CD1c-positive myeloid dendritic cell (primary cell): ENCODE measurements around the gene RIOK1.
"Not testable (repeated sequence)": the region's sequence is repeated elsewhere in the genome, so short reads cannot be mapped to it uniquely, and the experiment has no call there.

Experiments used
- DNase-seq: peaks from one replicate; pipeline ENCODE4 v3.0.0-alpha.2; 2016; ENCODE audit errors: extremely low spot score

The RIOK1 gene

GRCh38 chr6:7441048-7441775 is 51.6 kb downstream of the RIOK1 start:
- no peak for DNase-seq

GRCh38 chr6:7442467-7442866 is 52.9 kb downstream of the RIOK1 start:
- DNase-seq: no peak

GRCh38 chr6:7445101-7445500 is 55.5 kb downstream of the RIOK1 start:
- DNase-seq: no peak

- no peak for DNase-seq
Measured at GRCh38 chr6:7445885-7446461, 56.4 kb downstream of the RIOK1 start.

GRCh38 chr6:7446619-7447325 is 57.2 kb downstream of the RIOK1 start:
- no peak for DNase-seq

- DNase-seq: no peak
Measured at GRCh38 chr6:7448232-7448631, 58.6 kb downstream of the RIOK1 start.

GRCh38 chr6:7449018-7449417 is 59.4 kb downstream of the RIOK1 start:
- no peak for DNase-seq

- DNase-seq: no peak
Measured at GRCh38 chr6:7451326-7451725, 61.7 kb downstream of the RIOK1 start.

GRCh38 chr6:7452898-7453297 is 63.3 kb downstream of the RIOK1 start:
- DNase-seq: no peak

GRCh38 chr6:7454696-7455358 is 65.2 kb downstream of the RIOK1 start:
- no peak for DNase-seq

- DNase-seq: not testable (repeated sequence)
Measured at GRCh38 chr6:7456302-7456701, 66.7 kb downstream of the RIOK1 start.

GRCh38 chr6:7461416-7461815 is 71.8 kb downstream of the RIOK1 start:
- no peak for DNase-seq

GRCh38 chr6:7463785-7464184 is 74.2 kb downstream of the RIOK1 start:
- DNase-seq: no peak

- DNase-seq: no peak
Measured at GRCh38 chr6:7467007-7467897, 77.6 kb downstream of the RIOK1 start.
